Epithelial cell of proximal tubule (primary cell): ENCODE measurements around the gene FPR2. TPM values are rescaled to one million over a fixed set of nuclear protein-coding genes. Genes with fewer than 3 reads are reported as not detected.

Experiments used
- DNase-seq: peaks from one replicate; pipeline ENCODE4 v3.0.0-alpha.2; 2011; ENCODE audit warnings: low read depth
- H3K4me3 ChIP-seq: 2 replicates; pipeline ENCODE4 v1.5.1; 2011; ENCODE audit warnings: low read depth, mild to moderate bottlenecking, low read length
- total RNA-seq: library from RNA; depleted of rRNA; stranded (reverse); fragments of >200 nt; gene quantifications from 2 replicates; pipeline ENCODE4 v1.2.3, GENCODE V29; 2015
- TF ChIP-seq, protein P1 (sequence below): conservative IDR thresholded peaks from 2 replicates; pipeline ENCODE4 v1.5.1; 2012; ENCODE audit warnings: low read depth, mild to moderate bottlenecking, low read length

FPR2 gene
- total RNA-seq, result not detected in 2 replicates

GRCh38 chr19:51760697-51761356 lies at the start of gene FPR2:
Gene FPR2 (plus strand): TSS chr19:51761180. CDS start chr19:51768659, 7,479 bp downstream.
- no peak for DNase-seq
- TF ChIP-seq, protein P1, sequence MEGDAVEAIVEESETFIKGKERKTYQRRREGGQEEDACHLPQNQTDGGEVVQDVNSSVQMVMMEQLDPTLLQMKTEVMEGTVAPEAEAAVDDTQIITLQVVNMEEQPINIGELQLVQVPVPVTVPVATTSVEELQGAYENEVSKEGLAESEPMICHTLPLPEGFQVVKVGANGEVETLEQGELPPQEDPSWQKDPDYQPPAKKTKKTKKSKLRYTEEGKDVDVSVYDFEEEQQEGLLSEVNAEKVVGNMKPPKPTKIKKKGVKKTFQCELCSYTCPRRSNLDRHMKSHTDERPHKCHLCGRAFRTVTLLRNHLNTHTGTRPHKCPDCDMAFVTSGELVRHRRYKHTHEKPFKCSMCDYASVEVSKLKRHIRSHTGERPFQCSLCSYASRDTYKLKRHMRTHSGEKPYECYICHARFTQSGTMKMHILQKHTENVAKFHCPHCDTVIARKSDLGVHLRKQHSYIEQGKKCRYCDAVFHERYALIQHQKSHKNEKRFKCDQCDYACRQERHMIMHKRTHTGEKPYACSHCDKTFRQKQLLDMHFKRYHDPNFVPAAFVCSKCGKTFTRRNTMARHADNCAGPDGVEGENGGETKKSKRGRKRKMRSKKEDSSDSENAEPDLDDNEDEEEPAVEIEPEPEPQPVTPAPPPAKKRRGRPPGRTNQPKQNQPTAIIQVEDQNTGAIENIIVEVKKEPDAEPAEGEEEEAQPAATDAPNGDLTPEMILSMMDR, result no peak

DNA sequence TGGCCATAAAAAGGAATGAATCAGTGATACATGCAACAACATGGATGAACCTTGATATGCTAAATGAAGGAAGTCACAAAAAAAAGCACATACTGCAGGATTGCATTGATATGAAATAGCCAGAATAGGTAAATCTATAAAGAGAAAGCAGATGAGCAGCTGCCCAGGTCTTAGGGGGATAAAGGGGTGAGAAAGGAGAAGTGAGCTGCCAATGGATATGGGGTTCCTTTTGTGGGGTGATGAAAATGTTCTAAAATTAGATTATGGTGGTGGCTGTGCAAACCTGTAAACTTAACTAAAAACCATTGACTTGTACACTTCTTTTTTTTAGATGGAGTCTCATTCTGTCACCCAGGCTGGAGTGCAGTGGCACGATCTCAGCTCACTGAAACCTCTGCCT lies 49.3 kb upstream of the FPR2 start:
- no peak for DNase-seq
- no peak overlapping the region for H3K4me3 ChIP-seq

More at GRCh38 chr19:51760697-51761356, at the start of gene FPR2:
- no peak within 1 kb of the TSS for H3K4me3 ChIP-seq

GRCh38 chr19:51712461-51713081 lies 48.4 kb upstream of the FPR2 start:
- no peak overlapping the region for H3K4me3 ChIP-seq
- no peak for DNase-seq

More for the DNA sequence above, 49.3 kb upstream of the FPR2 start:
- TF ChIP-seq, protein P1, result no peak

DNA sequence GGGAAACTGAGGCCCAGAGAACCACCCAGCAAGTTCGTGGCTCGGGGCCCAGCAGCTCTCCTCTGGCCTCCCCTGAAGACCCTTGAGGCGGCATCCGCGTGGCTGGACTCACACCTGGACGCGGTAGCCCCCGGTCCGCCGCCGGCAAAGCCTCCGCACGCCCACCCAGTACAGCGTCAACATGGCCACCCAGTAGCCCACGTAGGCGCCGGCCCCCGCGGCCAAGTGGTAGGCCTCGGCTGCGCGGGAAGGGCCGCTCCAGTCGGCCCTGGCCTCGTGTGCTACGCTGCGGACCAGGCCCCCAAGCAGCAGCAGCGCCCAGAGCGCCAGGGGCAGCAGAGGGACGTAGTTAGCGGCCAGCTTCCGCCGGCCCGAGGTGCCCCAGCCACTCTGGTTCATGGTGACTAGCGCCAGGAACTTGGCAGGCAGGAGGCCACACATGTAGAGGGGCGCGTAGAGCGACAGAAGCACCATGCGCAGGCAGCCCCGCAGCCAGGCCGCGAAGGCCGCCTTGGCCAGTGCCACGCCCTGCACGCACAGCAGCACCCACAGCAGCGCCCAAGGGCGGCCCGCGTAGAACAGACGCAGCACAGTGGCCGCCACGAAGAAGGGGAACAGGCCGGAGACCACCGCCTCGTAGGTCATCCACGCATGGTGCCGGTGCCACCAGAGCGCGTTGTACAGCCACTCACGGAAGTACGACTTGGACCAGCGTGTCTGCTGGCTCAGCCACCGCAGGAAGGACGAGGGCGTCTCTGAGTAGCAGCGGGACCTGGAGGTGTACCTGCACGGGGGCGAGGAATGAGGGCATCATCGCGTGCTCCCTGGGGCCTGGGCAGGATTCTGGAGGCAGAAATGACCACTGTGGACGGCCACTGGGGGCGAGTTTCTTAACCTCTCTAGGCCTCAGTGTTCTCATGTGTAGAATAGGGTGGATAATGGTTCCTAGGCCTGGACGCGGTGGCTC lies 47.4 kb upstream of the FPR2 start:
- H3K4me3 ChIP-seq, result no peak overlapping the region
- TF ChIP-seq, protein P1, result no peak

More at GRCh38 chr19:51712461-51713081, 48.4 kb upstream of the FPR2 start:
- TF ChIP-seq, protein P1, result peak; percentile 72

GRCh38 chr19:51714848-51715247 lies 46.1 kb upstream of the FPR2 start:
- TF ChIP-seq, protein P1, result no peak
- H3K4me3 ChIP-seq, result no peak overlapping the region
- no peak for DNase-seq

More for the DNA sequence above, 47.4 kb upstream of the FPR2 start:
- DNase-seq, result no peak

- DNase-seq, result no peak
- H3K4me3 ChIP-seq, result no peak overlapping the region
- TF ChIP-seq, protein P1, result no peak
These were observed 45.1 kb upstream of the FPR2 start for GRCh38 chr19:51715850-51716249.
